NCI-H2107 (cell line): ENCODE data around the gene PRKN.

Experiments
- DNase-seq: peaks from one replicate; lab custom pipeline; 2025; lab: John Stamatoyannopoulos, UW

PRKN gene

DNA sequence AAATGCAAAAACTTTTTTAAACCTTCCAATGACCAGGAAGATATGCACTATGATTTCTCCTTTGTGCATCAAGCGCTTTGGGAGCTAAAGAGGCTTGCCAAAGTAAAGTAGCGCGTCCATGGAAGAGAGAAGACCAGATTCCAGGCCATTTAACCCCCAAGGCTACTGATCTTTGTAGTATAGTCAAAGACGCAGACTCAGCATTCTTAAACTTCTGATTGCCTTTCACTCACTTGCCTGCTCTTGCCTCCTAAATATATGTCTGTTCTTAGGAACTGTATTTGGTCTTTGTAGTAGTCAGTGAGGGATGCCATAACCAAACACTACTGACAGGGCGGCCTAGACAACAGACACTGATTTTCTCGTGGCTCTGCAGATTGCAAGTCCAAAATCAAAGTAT is 426.4 kb downstream of the PRKN start:
- DNase-seq, result no peak

DNA sequence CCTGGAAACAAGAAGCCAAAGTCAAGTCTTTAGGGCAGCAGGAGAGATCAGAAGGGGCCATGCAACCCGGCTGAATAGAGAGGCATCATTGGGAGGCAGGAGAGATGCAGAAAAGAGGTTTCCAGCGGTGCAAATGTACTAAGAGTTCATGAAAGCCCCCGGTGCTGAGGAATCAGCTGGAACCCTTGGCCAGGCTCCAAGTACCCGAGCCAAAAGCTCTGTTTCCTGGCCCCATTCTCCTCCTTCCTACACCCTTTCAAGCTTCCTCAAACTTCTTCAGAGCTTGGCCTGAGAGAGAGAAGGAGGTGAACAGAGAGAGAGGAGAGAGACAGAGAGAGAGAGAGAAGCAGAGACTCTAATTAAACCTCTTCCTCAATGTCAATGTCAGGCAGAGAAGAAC is 433.5 kb downstream of the PRKN start:
- DNase-seq, result no peak

DNA sequence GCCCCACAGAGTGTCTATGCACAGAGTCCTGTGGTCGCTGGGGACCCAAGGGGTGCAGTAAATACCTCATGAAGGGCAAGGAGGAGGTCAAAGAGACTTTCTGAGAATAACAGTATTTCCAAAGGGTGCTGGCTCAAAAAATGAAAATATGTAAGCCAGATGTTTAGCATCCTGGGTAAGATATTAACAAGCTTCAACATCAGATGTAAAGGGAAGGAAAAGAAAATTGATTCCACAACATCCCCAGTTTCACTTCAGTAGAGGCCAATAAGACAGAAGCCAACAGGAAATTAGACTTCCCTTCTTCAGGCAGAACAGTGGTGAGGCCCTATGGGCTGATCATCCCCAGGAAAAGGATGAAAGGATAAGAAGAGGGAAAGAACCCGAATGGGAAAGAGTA is 434.7 kb downstream of the PRKN start:
- DNase-seq, result no peak

DNA sequence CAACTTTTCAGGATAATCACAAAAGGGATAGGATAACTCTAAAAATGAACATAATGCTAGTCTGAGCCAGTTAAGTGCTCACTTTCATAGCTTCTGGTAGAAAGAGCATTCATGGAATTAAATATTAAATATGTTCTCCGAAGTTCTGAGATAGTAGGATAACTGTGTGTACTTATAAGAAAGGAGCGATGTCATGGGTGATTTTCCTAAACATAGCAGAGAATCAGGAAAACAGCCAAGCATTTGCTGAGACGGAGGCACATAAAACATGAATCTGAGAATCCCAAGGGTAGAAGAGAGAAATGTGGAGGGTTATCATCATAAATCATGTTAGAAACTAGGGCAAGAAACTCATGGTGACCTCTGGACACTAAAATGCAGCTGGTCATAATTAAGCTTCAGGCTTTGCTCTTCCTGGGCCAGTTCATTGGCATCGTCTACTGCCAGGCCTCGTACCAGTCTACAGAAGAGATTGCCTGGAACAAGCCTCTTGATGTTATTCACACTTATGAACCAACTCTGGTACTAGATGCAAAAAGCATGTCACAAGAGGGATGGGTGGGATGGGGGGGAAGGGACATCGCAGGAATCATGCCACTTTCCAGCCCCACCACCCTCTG is 436.6 kb downstream of the PRKN start:
- DNase-seq, result no peak

DNA sequence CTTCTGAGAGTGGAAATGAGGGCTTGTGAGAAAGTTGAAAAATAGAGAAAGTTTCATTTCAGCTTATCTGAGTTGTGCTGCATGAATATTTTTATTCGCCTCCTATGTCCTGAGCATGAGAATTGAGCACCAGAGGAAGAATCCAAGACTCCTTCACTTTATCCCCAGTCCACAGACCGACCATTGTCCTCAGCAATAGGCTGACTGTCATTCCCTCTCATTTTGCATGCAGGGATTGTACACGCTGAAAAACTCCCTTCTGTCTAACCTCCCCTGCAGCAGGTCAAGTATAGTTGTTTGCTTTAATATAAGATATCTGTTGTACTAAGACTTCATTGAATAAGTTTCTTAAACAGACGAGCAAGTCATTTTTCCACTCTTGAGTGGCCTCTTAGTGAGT is 437.6 kb downstream of the PRKN start:
- DNase-seq, result no peak

DNA sequence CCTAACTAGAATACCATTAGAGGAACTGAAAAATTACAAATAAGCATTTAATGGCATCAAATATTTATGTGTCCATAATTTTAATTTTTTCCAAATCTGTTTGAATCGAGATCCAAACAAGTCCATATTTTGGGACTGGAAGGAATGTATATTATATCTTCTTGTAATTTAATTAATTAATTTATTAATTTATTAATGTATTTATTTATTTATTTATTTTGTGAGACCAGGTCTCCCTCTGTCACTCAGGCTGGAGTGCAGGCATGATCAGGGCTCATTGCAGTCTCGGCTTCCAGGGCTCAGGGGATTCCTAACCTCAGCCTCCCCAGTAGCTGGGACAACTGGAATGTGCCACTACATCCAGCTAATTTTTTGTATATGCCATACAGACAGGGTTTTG is 453.6 kb downstream of the PRKN start:
- DNase-seq, result no peak

DNA sequence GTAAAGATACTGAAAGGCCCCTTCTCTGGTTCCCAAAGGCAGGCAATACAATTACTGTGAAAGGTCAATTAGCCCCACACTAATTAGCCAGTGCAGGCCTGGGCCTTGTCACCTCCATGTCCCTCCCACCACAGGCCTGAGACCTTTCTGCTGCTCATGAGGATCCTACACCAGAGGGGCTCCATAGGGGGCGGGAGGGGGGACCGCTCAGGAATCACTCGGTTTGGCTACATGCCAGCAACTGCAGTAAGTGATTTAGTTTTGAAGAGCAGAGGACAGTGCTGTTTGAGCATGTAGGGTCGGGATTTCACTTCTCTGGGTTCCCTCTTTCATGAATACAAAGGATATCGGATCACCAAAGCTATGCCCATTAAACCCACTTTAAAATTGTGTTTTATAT is 455.6 kb downstream of the PRKN start:
- no peak for DNase-seq

DNA sequence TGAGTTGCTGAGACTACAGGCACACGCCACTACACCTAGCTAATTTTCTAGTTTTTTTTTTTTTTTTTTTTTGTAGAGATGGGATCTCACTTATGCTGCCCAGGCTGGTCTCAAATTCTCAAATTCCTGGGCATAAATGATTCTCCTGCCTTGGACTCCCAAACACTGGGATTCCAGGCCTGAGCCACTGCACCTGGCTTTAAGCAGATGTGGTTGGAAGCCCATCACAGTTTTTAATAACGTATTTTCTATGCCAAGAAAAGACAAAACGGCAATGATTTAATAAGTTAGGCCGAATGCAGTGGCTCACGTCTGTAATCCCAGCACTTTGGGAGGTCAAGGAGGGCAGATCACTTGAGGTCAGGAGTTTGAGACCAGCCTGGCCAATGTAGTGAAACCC is 456.6 kb downstream of the PRKN start:
- DNase-seq, result no peak

DNA sequence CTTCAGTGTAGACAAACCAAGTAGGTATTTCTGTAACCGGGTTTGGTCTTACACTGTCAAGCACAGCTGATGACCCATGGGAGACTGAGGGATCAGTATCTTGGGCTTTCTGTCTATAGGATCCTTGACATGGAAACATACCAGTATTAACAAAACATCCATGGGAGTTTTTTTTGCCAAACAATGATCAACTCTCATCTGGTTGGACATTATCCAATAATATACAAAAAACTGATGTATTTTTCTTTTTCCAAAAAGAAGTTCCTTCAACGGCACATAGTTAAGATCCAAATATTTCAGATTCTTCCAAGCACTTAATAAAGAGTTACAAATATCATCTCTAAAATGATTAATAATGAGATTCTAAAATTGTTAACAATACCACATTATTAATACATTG is 459.9 kb downstream of the PRKN start:
- no peak for DNase-seq

DNA sequence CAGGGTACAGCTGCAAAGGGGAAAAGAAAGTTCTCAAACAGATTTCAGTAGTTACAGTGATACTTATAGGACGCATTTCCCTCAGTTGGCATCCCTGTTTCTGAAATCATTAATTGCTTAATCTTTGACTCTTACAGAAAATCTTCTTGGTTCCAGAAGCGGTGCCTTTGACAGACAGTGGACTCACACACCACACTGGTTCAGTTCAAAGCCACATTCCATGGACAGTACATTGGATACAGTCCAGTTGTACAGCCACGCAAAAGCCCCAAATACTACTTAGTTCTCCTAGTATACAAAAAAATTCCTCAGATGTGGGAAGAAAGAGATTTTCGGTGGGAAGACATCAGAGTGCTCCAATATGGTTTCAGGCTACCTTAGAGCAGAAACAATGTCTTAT is 460.4 kb downstream of the PRKN start:
- DNase-seq, result no peak

DNA sequence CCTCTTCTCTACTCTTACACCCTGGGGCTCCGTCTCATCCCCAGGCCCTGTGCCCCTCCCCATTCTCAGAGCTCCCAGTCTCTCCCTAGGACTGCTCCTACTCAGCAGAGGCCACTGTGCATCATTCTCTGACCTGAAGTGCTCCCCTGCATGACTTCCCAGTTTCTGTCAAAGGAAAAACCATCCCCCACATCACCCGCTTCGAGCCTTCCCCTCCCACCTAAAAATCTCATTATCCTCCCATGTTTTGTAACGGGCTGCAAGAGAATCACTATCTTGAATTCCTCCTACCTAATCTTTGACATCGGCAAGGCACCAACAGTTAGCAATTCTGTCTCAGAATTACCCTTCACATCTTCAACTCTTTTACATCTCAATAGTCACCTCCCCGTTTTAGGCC is 463.0 kb downstream of the PRKN start:
- no peak for DNase-seq

DNA sequence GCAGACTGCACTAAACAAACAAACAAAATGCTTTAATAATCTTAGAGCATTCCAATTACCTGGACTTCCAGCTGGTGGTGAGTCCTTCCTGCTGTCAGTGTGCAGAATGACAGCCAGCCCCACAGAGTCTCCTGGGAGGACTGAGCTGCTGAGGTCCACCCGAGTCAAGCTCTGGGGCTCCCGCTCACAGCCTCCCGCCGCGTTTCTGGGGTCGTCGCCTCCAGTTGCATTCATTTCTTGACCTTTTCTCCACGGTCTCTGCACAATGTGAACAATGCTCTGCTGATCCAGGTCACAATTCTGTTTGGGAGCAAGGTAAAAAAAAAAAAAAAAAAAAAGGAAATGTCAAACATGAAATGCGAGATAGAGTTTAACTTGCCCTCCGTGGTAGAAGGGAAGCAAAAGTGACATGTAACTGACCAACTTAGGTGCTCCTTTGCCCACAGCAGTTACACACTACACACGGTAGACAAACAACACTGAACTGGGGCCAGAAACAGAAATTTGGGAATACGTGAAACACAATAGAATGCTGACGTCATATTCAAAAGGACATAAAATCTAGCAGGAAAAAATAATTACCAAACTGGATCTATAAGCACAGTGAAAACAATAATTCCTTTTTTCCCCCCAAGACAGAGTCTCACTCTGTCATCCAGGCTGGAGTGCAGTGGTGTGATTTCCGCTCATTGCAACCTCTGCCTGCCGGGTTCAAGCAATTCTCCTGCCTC is 464.9 kb downstream of the PRKN start:
- DNase-seq, result no peak

DNA sequence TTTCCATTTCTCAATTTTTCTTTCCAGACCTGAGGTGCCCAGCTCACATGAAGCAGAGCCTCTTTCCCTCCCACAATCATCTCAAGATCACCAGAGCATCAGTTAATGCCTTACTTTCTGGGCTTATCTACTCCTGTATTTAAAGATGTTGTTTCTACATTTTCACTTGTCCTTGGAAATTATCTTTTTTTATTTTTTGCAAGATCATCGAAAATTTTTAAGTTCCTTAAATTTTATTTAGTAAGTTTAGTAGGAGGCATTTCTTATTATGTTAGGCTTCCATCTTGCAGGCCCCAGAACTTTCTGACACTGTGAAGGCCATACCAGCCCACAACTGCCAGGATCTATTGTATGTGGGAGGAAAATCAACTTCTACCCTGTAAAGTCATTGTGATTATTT is 466.0 kb downstream of the PRKN start:
- no peak for DNase-seq

DNA sequence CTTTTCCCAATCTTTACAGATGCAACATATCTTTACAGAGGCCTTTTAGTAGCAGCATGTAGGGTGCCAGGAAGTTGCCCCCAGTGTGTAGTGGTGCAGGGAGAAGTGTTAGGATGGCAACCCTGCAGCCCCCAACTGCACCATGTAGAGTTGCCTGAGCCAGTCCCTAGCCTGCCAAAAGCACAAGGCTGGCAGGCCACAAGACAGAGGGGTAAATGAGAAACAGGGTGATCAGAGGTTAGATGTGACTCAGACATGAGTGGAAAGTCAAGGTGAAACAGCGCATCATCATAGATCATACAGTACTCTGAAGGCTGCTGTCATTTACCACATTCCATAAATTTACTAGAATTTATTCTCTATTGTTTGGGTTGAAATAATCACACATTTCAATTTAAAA is 467.5 kb downstream of the PRKN start:
- no peak for DNase-seq

DNA sequence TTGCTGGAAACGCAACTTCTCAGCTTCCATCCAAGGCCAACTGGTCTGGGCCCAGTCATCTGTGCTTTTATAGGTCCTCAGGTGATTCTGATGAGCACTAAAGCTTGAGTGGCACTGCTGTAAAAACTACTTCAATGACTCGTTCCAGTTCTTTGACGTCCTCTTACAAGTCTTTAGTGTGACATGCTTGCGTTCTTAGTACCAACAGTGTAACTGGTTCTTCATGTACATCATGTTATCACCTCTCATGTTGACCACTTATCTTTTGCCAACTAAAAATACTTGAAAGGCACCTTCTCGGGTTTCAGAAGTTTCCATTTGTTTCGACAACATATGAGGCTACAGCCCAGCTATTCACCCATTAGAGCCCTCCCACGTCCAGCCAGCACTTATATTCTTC is 468.9 kb downstream of the PRKN start:
- no peak for DNase-seq

DNA sequence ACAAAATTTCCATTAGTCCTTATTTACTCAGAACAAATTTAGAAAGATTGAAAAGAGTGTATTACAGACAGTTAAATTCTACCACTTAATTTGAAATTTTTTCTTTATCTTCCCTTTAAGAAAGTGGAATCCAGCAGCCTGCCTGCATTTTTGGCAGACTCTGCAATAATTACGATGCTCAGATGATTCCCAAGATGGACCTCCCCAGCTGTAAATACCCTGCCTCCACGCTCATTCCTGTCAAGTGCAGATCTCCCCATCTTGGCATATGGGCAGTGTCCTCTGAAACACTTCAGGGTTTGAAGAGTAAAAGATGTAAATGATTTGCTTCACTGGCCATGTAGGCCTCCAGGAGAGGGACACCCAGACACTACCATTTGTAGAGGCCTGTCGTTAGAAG is 471.2 kb downstream of the PRKN start:
- no peak for DNase-seq

DNA sequence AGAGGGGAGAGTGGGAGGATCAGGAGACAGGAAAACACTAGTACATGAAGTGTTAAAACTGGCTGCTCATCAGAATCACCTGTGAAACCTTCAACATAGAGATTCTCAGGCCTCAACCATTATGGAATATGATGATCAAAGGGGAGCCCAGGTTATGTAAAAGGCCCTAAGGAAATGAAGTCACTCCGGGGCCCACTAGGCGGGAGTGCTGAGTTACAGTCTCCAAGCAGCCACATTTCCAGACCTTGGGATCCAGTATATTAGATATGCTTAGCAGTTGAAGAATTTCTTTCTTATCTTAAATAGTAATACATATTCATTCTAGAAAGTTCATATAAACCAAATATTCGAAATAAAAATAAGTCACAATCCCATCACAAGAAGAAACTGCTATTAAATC is 476.3 kb downstream of the PRKN start:
- no peak for DNase-seq

DNA sequence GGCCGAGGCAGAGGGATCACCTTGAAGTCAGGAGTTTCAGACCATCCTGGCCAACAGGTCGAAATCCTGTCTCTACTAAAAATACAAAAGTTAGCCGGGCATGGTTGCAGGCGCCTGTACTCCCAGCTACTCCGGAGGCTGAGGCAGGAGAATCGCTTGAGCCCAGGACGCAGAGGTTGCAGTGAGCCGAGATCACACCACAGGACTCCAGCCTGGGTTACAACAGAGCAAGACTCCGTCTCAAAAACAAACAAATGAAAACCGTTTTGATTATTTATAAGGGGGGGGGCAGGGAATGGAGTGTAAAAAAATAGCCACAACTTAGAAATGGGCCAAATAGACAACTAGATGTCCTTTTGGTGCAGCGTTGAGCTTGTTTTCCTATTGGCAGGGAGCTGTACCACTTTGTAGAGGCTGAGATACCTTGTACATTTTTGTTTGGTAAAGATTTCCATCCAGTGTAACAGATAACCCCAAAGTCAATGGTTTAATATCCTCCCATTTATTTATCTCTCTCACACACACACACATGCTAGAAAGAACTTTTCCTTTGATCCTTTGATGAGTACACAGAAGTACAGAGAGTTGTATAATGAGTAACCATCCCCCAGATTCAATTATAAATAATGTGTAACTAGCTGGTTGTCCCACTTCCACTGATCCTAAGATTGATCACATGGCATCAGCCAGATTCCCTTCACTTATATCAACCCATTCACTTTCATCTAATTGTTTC is 477.5 kb downstream of the PRKN start:
- no peak for DNase-seq

DNA sequence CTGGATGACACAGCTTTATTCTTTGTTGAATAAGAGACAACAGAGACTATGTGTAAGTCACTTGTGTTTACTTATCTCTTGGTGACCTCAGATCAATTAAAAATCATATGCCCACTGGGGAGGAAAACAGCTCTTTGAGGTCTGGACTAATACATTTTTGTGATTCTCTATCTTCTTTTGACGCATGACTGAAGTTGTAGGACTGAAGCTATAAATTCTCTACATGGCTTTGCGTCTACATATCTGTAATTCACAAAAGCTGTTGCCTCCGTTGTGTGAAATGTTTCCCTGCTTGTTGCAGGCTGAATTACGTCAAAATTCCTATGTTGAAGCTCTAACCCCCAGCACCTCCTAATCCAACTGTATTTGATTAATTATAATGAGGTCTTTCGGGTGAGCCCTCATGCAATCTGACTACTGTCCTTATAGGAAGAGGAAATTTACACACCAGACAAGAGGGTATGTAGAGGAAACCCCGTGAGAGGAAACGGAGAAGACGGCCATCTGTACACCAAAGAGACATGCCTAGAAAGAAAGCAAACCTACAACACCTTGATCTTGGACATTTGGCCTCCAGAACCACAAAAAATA is 481.6 kb downstream of the PRKN start:
- DNase-seq, result no peak

DNA sequence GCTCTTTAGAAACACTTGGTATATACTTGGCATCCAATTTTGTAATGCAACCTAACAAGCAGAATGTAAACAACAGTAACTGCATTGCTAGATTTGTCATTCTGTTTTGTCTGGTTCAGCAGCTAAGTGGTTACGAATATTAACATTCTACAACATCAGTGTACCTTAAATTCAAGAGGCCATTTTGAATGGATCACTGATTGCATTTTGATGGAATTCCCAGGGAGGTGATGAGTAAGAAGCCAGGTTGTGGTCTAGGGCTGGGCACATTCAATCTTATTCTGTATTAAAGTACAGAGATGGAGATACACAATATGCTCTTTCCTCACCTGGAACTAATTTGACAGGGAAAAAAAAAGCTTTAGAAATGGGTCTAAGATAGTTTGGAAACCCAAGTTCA is 483.5 kb downstream of the PRKN start:
- no peak for DNase-seq

DNA sequence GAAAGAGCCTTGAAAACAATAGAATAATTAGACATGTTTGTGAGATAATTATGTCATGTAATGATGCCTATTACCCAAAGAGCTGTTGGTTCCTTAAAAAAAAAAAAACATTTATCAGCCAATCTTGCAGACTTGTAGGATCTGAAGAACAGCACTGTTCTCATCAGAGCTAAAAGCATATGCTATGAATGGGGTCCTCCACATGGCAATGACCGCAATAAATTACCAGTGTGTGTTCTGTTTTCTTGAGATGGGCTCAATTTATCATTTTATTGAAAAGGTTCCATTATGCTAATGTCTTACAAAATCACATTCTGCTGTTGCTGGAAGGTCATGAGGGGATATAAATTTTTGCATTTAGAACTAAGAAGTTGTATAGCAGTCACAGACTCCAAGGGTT is 484.7 kb downstream of the PRKN start:
- no peak for DNase-seq

DNA sequence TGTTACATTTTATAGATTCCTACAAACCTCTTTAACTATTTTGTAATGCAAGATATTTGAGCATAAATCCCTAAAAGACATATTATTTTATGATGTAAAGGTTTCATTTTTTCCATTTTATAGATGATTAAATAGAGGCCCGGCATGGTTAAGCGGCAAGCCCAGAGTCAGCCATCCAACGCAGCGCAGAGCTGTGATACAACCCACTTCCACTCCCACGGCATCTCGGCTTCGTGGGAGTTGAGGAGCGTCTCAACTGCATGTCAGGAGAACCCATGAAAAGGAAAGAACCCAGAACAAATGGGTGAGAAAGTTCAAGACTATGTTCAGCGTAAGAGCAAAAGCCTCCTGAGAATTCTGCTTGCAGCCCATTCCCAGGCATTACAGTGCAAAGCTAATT is 488.2 kb downstream of the PRKN start:
- DNase-seq, result no peak

DNA sequence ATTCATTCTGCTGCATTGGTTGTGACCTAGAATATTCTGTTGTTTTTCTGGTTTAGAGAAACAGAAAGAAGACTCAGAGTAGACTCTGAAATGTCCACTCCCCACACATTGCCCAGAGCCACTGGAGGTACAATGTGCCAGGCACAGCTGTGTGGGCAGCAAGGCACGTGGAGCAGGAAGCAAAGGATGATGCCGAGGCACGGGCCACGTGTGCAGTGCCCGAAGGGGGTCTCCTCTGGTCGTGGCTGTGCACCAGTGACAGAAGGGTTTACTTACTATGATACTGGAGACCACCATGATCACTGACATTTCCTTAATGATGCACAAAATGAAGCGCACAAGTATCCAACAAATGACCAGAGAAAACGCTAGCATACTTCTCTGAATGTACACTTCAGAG is 488.9 kb downstream of the PRKN start:
- DNase-seq, result no peak
